HCT116 (cell line): ENCODE measurements around the gene BRICD5. TPM values are rescaled to one million over a fixed set of nuclear protein-coding genes. Genes with fewer than 3 reads are reported as not detected.

Source experiments
- ATAC-seq: fragments of 200-7000 bp; cut with Tn5 transposase; 2 replicates; pipeline ENCODE4 v1.9.1; 2020; ENCODE audit warnings: mild to moderate bottlenecking, moderate library complexity
- BruUV-seq: library from RNA; stranded (reverse); fragments of 400-500 nt; replicated peaks from 2 replicates; lab custom pipeline; 2021; lab: Mats Ljungman, UMichigan
- CTCF ChIA-PET: fragments of 300-600 bp; sonication (Branson Sonifier 250); formaldehyde crosslinking; loops from one replicate; lab custom pipeline; 2021; ENCODE audit warnings: antibody characterized with exemption; lab: Charles Lee
- POLR2A ChIA-PET: fragments of 300-600, 350-600 bp; sonication (Branson Sonifier 250); formaldehyde crosslinking; loops from one replicate; lab custom pipeline; 2021; ENCODE audit warnings: antibody characterized with exemption; lab: Charles Lee
- RAD21 ChIA-PET, 2 experiments: fragments of 300-600 bp; sonication (Branson Sonifier 250); formaldehyde crosslinking; loops; one replicate each; lab custom pipeline; 2023; ENCODE audit warnings: low total read pairs in 2 of 2; ENCODE audit not compliant: uncharacterized antibody in 2 of 2, unreplicated experiment in 2 of 2, low non-redundant PET in 1 of 2; lab: Charles Lee
- DNase-seq: peaks from one replicate; pipeline ENCODE4 v3.0.0-alpha.2; 2010; ENCODE audit warnings: low read depth, low spot score
- H2AFZ ChIP-seq: fragments of 200-600 bp; shearing (Covaris generic), sonication (generic); 2 replicates; pipeline ENCODE4 v1.6.1; 2017; ENCODE audit warnings: low read depth, mixed run types, mixed read lengths, antibody characterized with exemption, low read length; ENCODE audit not compliant: poor library complexity, severe bottlenecking
- H3K27ac ChIP-seq: 2 replicates; pipeline ENCODE4 v1.5.1; 2012; ENCODE audit warnings: low read depth, low read length
- H3K27me3 ChIP-seq: fragments of 200-600 bp; sonication (generic); 2 replicates; pipeline ENCODE4 v1.6.1; 2016; ENCODE audit warnings: mixed run types, low read length, mixed read lengths; ENCODE audit not compliant: insufficient read depth
- H3K36me3 ChIP-seq, 2 experiments: fragments of 200-500 bp in 1 of 2; fragments of 200-600 bp in 1 of 2; sonication (Bioruptor generic) in 1 of 2; sonication (generic) in 1 of 2; 2 replicates each; pipeline versions ENCODE4 v1.5.1 to v1.6.1; 2014 to 2016; ENCODE audit warnings: low read length in 2 of 2, inconsistent platforms in 1 of 2, mixed read lengths in 1 of 2, mixed run types in 1 of 2; ENCODE audit not compliant: insufficient read depth in 2 of 2, control insufficient read depth in 1 of 2
- H3K4me1 ChIP-seq, 2 experiments: fragments of 200-600 bp in 1 of 2; sonication (generic) in 1 of 2; 2 replicates each; pipeline versions ENCODE4 v1.5.1 to v1.6.1; 2012 to 2017; ENCODE audit warnings: low read length in 2 of 2, inconsistent platforms in 1 of 2, mild to moderate bottlenecking in 1 of 2, mixed read lengths in 1 of 2, mixed run types in 1 of 2, moderate library complexity in 1 of 2; ENCODE audit not compliant: insufficient read depth in 2 of 2, control insufficient read depth in 1 of 2
- H3K4me2 ChIP-seq: fragments of 200-600 bp; sonication (generic); 2 replicates; pipeline ENCODE4 v1.6.1; 2017; ENCODE audit warnings: mixed run types, low read length, mixed read lengths
- H3K4me3 ChIP-seq, 2 experiments: fragments of 200-600 bp in 1 of 2; sonication (generic) in 1 of 2; replicated peaks in 1 of 2; 2 replicates each; pipeline ENCODE4 v1.5.1; 2011 to 2016; ENCODE audit warnings: low read length in 2 of 2, control low read depth in 1 of 2, low read depth in 1 of 2, mild to moderate bottlenecking in 1 of 2, mixed read lengths in 1 of 2, mixed run types in 1 of 2
- H3K79me2 ChIP-seq: fragments of 200-600 bp; sonication (generic); 2 replicates; pipeline ENCODE4 v1.6.1; 2017; ENCODE audit warnings: mild to moderate bottlenecking, mixed run types, low read length, moderate library complexity, mixed read lengths; ENCODE audit not compliant: insufficient read depth
- H3K9ac ChIP-seq: fragments of 200-600 bp; sonication (generic); 2 replicates; pipeline ENCODE4 v1.6.1; 2016; ENCODE audit warnings: low read length, mixed read lengths
- H3K9me2 ChIP-seq: fragments of 200-600 bp; sonication (generic), shearing (Covaris generic); 2 replicates; pipeline ENCODE4 v1.6.1; 2017; ENCODE audit warnings: mixed run types, mild to moderate bottlenecking, moderate library complexity; ENCODE audit not compliant: insufficient read depth
- H3K9me3 ChIP-seq, 2 experiments: fragments of 200-500 bp in 1 of 2; fragments of 200-600 bp in 1 of 2; sonication (Bioruptor generic) in 1 of 2; sonication (generic) in 1 of 2; 2 replicates each; pipeline ENCODE4 v1.6.1; 2014 to 2017; ENCODE audit warnings: low read length in 2 of 2, mixed read lengths in 2 of 2, inconsistent platforms in 1 of 2, low read depth in 1 of 2, mild to moderate bottlenecking in 1 of 2, mixed run types in 1 of 2, moderate library complexity in 1 of 2; ENCODE audit not compliant: control insufficient read depth in 1 of 2, insufficient read depth in 1 of 2
- H4K20me1 ChIP-seq: fragments of 200-600 bp; sonication (generic), shearing (Covaris generic); 2 replicates; pipeline ENCODE4 v1.6.1; 2017; ENCODE audit warnings: mixed run types, mild to moderate bottlenecking, moderate library complexity; ENCODE audit not compliant: insufficient read depth
- ATF3 ChIP-seq: IDR thresholded peaks from 2 replicates; pipeline ENCODE4 v1.6.1; 2012
- ELF1 ChIP-seq: IDR thresholded peaks from 2 replicates; pipeline ENCODE4 v1.6.1; 2012; ENCODE audit warnings: low read depth, borderline replicate concordance
- EZH2 ChIP-seq: fragments of 200-600 bp; sonication (generic); IDR thresholded peaks from 2 replicates; pipeline ENCODE4 v1.6.1; 2017; ENCODE audit warnings: antibody characterized with exemption, mixed run types
- JUND ChIP-seq: IDR thresholded peaks from 2 replicates; pipeline ENCODE4 v1.6.1; 2012
- POLR2A ChIP-seq: IDR thresholded peaks from 2 replicates; pipeline ENCODE4 v1.7.0; 2011; ENCODE audit warnings: borderline replicate concordance; ENCODE audit not compliant: insufficient read depth, insufficient read length; ENCODE audit errors: extremely low read depth
- SRF ChIP-seq: IDR thresholded peaks from 2 replicates; pipeline ENCODE4 v1.6.1; 2012; ENCODE audit warnings: low read depth
- TCF7L2 ChIP-seq: IDR thresholded peaks from 2 replicates; pipeline ENCODE4 v1.7.0; 2011; ENCODE audit warnings: borderline replicate concordance, inconsistent platforms; ENCODE audit not compliant: insufficient read depth, insufficient read length; ENCODE audit errors: extremely low read depth
- ZBTB33 ChIP-seq: IDR thresholded peaks from 2 replicates; pipeline ENCODE4 v1.6.1; 2011; ENCODE audit warnings: mild to moderate bottlenecking, low read length, moderate library complexity; ENCODE audit not compliant: insufficient replicate concordance; ENCODE audit errors: extremely low read depth
- ZFX ChIP-seq: fragments of 450-650 bp; IDR thresholded peaks from 2 replicates; pipeline ENCODE4 v1.6.1; 2017
- ZNF274 ChIP-seq: fragments of 200-500 bp; sonication (Bioruptor generic); IDR thresholded peaks from 2 replicates; pipeline ENCODE4 v1.6.1; 2014; ENCODE audit warnings: mild to moderate bottlenecking, low read depth, low read length, inconsistent platforms
- intact Hi-C: fragments of 100-400 bp; cut with micrococcal nuclease; formaldehyde crosslinking; loops from 2 replicates; pipeline ENCODE4 v1.10.0; 2022
- total RNA-seq: library from RNA; stranded (reverse); gene quantifications from one replicate; pipeline ENCODE4 v1.2.1, GENCODE V29; 2021; ENCODE audit not compliant: unreplicated experiment
- TF ChIP-seq, protein P1 (sequence below): IDR thresholded peaks from 2 replicates; pipeline ENCODE4 v1.6.1; 2012; ENCODE audit warnings: low read depth

BRICD5 gene
- total RNA-seq, 1 experiment from 2014 or later = 9.8 TPM

DNA sequence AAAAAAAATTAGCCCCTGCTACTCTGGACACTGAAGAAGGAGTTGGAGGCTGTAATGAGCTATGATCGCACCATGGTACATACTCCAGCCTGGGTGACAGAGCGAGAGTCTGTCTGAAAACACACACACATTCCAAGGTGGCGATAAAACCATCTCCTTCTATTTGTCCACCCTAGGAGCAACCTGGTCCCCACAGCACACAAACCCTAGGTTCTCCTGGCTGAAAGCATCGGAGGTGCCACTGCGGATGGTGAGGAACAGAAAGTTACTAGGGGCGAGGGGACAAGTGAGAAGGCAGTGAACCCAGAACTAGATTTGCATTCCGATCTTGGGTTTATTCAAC lies 42.1 kb upstream of the BRICD5 start:
- Histone ChIP-seq H3K79me2 (peaks cover 63% of the 10 kb centered on the region), H3K4me1 (peaks cover 15 to 31% of the 10 kb centered on the region in 2 experiments), H3K9me2 (no peaks in the 10 kb centered on the region), H3K27ac (peak overlapping the region; percentile 89), H3K4me3 (no peak overlapping the region), H3K36me3 (peaks cover 33 to 43% of the 10 kb centered on the region in 2 experiments), H4K20me1 (peaks cover 5% of the 10 kb centered on the region; the same call in 1 of the 2 replicates), H2AFZ (no peak overlapping the region), H3K27me3 (no peaks in the 10 kb centered on the region), H3K9me3 (no peaks in the 10 kb centered on the region), H3K4me2 (no peak overlapping the region), H3K9ac (no peak overlapping the region)
- BruUV-seq = no TSS peak
- TF ChIP-seq ZFX (no peak), ZNF274 (no peak), SRF (no peak), ELF1 (no peak), ZBTB33 (no peak), ATF3 (no peak), TCF7L2 (no peak), POLR2A (no peak), JUND (no peak), EZH2 (no peak)
- TF ChIP-seq, protein P1, sequence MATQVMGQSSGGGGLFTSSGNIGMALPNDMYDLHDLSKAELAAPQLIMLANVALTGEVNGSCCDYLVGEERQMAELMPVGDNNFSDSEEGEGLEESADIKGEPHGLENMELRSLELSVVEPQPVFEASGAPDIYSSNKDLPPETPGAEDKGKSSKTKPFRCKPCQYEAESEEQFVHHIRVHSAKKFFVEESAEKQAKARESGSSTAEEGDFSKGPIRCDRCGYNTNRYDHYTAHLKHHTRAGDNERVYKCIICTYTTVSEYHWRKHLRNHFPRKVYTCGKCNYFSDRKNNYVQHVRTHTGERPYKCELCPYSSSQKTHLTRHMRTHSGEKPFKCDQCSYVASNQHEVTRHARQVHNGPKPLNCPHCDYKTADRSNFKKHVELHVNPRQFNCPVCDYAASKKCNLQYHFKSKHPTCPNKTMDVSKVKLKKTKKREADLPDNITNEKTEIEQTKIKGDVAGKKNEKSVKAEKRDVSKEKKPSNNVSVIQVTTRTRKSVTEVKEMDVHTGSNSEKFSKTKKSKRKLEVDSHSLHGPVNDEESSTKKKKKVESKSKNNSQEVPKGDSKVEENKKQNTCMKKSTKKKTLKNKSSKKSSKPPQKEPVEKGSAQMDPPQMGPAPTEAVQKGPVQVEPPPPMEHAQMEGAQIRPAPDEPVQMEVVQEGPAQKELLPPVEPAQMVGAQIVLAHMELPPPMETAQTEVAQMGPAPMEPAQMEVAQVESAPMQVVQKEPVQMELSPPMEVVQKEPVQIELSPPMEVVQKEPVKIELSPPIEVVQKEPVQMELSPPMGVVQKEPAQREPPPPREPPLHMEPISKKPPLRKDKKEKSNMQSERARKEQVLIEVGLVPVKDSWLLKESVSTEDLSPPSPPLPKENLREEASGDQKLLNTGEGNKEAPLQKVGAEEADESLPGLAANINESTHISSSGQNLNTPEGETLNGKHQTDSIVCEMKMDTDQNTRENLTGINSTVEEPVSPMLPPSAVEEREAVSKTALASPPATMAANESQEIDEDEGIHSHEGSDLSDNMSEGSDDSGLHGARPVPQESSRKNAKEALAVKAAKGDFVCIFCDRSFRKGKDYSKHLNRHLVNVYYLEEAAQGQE = no peak
- DNase-seq (no peak), ATAC-seq (no peak)
- POLR2A ChIA-PET = interaction anchor here (1.8 to 2.8 kb wide), 3 partner anchors 11 to 97 kb away, joined by 9 to 21 read pairs (median 17); partner anchors contain the start of genes PGP and TRAF7
- intact Hi-C loops = loop anchor here (10.0 kb wide), 1 partner anchor 228 kb away; the partner anchor contains the start of gene NHERF2
- CTCF ChIA-PET = interaction anchor here (1.0 to 2.7 kb wide), 2 partner anchors 57 to 248 kb away, joined by 3 to 24 read pairs; partner anchors contain the start of gene CASKIN1
- RAD21 ChIA-PET = no interaction called here
